CD8-positive, alpha-beta memory T cell (primary cell): ENCODE results near the gene PRSS33. TPM values are rescaled to one million over a fixed set of nuclear protein-coding genes. Genes with fewer than 3 reads are reported as not detected.
A peak's percentile ranks its signal among the peaks of the same experiment; 100 is the strongest.

Experiments used
- CTCF ChIA-PET: fragments of 350-600 bp; sonication (Branson Sonifier 250); formaldehyde crosslinking; loops from one replicate; lab custom pipeline; 2021; ENCODE audit warnings: antibody characterized with exemption; lab: Charles Lee
- POLR2A ChIA-PET: fragments of 350-600 bp; sonication (Branson Sonifier 250); formaldehyde crosslinking; loops from one replicate; lab custom pipeline; 2021; ENCODE audit warnings: antibody characterized with exemption; lab: Charles Lee
- DNase-seq, 5 donors: peaks; one replicate each; pipeline versions ENCODE4 v3.0.0 to v3.0.0-alpha.2; 2020 to 2022; ENCODE audit warnings: mixed read lengths in 1 of 5
- H3K27ac ChIP-seq: one replicate; pipeline ENCODE4 v1.7.0; 2013; ENCODE audit warnings: low read depth, mild to moderate bottlenecking, low read length, moderate library complexity
- H3K27me3 ChIP-seq: 2 replicates; pipeline ENCODE4 v1.7.0; 2013; ENCODE audit warnings: low read length, mild to moderate bottlenecking; ENCODE audit not compliant: insufficient read depth, poor library complexity, severe bottlenecking
- H3K36me3 ChIP-seq: 2 replicates; pipeline ENCODE4 v1.7.0; 2013; ENCODE audit warnings: mild to moderate bottlenecking, low read length, moderate library complexity; ENCODE audit not compliant: insufficient read depth
- H3K4me1 ChIP-seq: 2 replicates; pipeline ENCODE4 v1.7.0; 2013; ENCODE audit warnings: mild to moderate bottlenecking, low read length, moderate library complexity; ENCODE audit not compliant: insufficient read depth
- H3K4me3 ChIP-seq: 2 replicates; pipeline ENCODE4 v1.7.0; 2013; ENCODE audit warnings: mild to moderate bottlenecking, low read length
- H3K9me3 ChIP-seq: 2 replicates; pipeline ENCODE4 v1.7.0; 2013; ENCODE audit warnings: mild to moderate bottlenecking, low read length
- H3K27ac Mint-ChIP-seq, 8 donors: one replicate each; pipeline ENCODE4 v1.8.0; 2020 to 2021; ENCODE audit warnings: mixed read lengths in 8 of 8, mild to moderate bottlenecking in 6 of 8, inconsistent platforms in 3 of 8, moderate library complexity in 3 of 8
- H3K27me3 Mint-ChIP-seq, 2 donors: one replicate each; pipeline ENCODE4 v1.8.0; 2020 to 2021; ENCODE audit warnings: mixed read lengths in 2 of 2, mild to moderate bottlenecking in 1 of 2, moderate library complexity in 1 of 2
- H3K36me3 Mint-ChIP-seq, 3 donors: one replicate each; pipeline ENCODE4 v1.8.0; 2020 to 2021; ENCODE audit warnings: mixed read lengths in 3 of 3, inconsistent platforms in 1 of 3, mild to moderate bottlenecking in 1 of 3
- H3K4me1 Mint-ChIP-seq, 3 donors: one replicate each; pipeline ENCODE4 v1.8.0; 2020 to 2021; ENCODE audit warnings: mixed read lengths in 3 of 3, inconsistent platforms in 1 of 3, mild to moderate bottlenecking in 1 of 3
- H3K4me3 Mint-ChIP-seq, 7 donors: one replicate each; pipeline ENCODE4 v1.8.0; 2020 to 2021; ENCODE audit warnings: mixed read lengths in 7 of 7, mild to moderate bottlenecking in 6 of 7, moderate library complexity in 4 of 7, inconsistent platforms in 2 of 7
- H3K9me3 Mint-ChIP-seq, 5 donors: one replicate each; pipeline ENCODE4 v1.8.0; 2020 to 2022; ENCODE audit warnings: mixed read lengths in 5 of 5, mild to moderate bottlenecking in 3 of 5, moderate library complexity in 2 of 5, inconsistent platforms in 1 of 5
- polyA plus RNA-seq: library from polyadenylated mRNA; unstranded; fragments of 300-500 nt; fragmentation: Illumina TruSeq; gene quantifications from one replicate; pipeline ENCODE4 v1.2.3, GENCODE V29; 2021
- total RNA-seq, 2 experiments: library from RNA; stranded (reverse); gene quantifications; one replicate each; pipeline ENCODE4 v1.2.3, GENCODE V29; 2021

PRSS33 gene
- total and polyA plus RNA-seq, 3 experiments from 2014 or later = 0.15 to 0.22 TPM; not detected in 1

GRCh38 chr16:2776500-2777139 is 10.7 kb downstream of the PRSS33 start:
- peak overlapping the region; percentile 92 to 100 (median 94) for H3K27ac Mint-ChIP-seq
- CTCF ChIA-PET = interaction anchor here (1.4 to 1.9 kb wide), 2 partner anchors 91 to 92 kb away, joined by 4 to 6 read pairs; no protein-coding TSS in a partner anchor

GRCh38 chr16:2775765-2776499 is 11.4 kb downstream of the PRSS33 start:
- peaks cover 0 to 57% (median 6%) of the 10 kb centered on the region in 3 donors for H3K36me3 Mint-ChIP-seq
- peak overlapping the region; percentile 92 to 100 (median 94) for H3K27ac Mint-ChIP-seq
- Histone ChIP-seq H3K9me3 (no peaks in the 10 kb centered on the region), H3K4me3 (peak overlapping the region; percentile 81), H3K36me3 (peaks cover 30% of the 10 kb centered on the region), H3K27me3 (no peaks in the 10 kb centered on the region), H3K4me1 (peaks cover 32% of the 10 kb centered on the region), H3K27ac (peak overlapping the region; percentile 73)
- peak in 1 of 5 donors; percentile 30 for DNase-seq
- H3K9me3 Mint-ChIP-seq = no peaks in the 10 kb centered on the region
- peaks cover 26 to 70% (median 44%) of the 10 kb centered on the region in 3 donors for H3K4me1 Mint-ChIP-seq
- POLR2A ChIA-PET = interaction anchor here (1.1 to 3.8 kb wide), 3 partner anchors 19 to 103 kb away, joined by 5 to 55 read pairs (median 6); partner anchors contain the start of gene SRRM2
- H3K27me3 Mint-ChIP-seq = peaks cover 0 to 1% of the 10 kb centered on the region in 2 donors
- peak overlapping the region; percentile 91 to 98 (median 93) for H3K4me3 Mint-ChIP-seq
- CTCF ChIA-PET = interaction anchor here (1.9 kb wide), 1 partner anchor 92 kb away, joined by 6 read pairs; no protein-coding TSS in a partner anchor

More at GRCh38 chr16:2776500-2777139, 10.7 kb downstream of the PRSS33 start:
- Histone ChIP-seq H3K36me3 (peaks cover 24% of the 10 kb centered on the region), H3K4me3 (peak overlapping the region; percentile 81), H3K4me1 (peaks cover 32% of the 10 kb centered on the region), H3K27me3 (no peaks in the 10 kb centered on the region), H3K9me3 (no peaks in the 10 kb centered on the region), H3K27ac (peak overlapping the region; percentile 73)
- peaks cover 0 to 1% of the 10 kb centered on the region in 2 donors for H3K27me3 Mint-ChIP-seq
- peak overlapping the region; percentile 91 to 98 (median 93) for H3K4me3 Mint-ChIP-seq
- H3K4me1 Mint-ChIP-seq = peaks cover 26 to 65% (median 39%) of the 10 kb centered on the region in 3 donors
- peaks cover 0 to 50% (median 5%) of the 10 kb centered on the region in 3 donors for H3K36me3 Mint-ChIP-seq
- POLR2A ChIA-PET = interaction anchor here (1.1 to 3.8 kb wide), 3 partner anchors 20 to 103 kb away, joined by 5 to 55 read pairs (median 6); partner anchors contain the start of gene SRRM2
- no peaks in the 10 kb centered on the region for H3K9me3 Mint-ChIP-seq
- peak in 3 of 5 donors; percentile 29 to 46 (median 29) for DNase-seq

- peak in 1 of 5 donors; percentile 40 for DNase-seq
- peaks cover 32% of the 10 kb centered on the region for H3K4me1 ChIP-seq
- ChIA-PET POLR2A (interaction anchor here (3.8 kb wide), 1 partner anchor 23 kb away, joined by 55 read pairs; the partner anchor contains the start of gene SRRM2), CTCF (interaction anchor here (1.9 kb wide), 1 partner anchor 93 kb away, joined by 6 read pairs; no protein-coding TSS in a partner anchor)
- H3K27ac ChIP-seq = no peak overlapping the region
- H3K27me3 ChIP-seq = no peaks in the 10 kb centered on the region
- peaks cover 37% of the 10 kb centered on the region for H3K36me3 ChIP-seq
- H3K9me3 ChIP-seq = no peaks in the 10 kb centered on the region
- H3K27ac Mint-ChIP-seq = peak overlapping the region in 6 of 8 donors; percentile 23 to 100 (median 78)
- no peak overlapping the region for H3K4me3 ChIP-seq
- peaks cover 0 to 64% (median 6%) of the 10 kb centered on the region in 3 donors for H3K36me3 Mint-ChIP-seq
- peak overlapping the region; percentile 70 to 98 (median 93) for H3K4me3 Mint-ChIP-seq
- peaks cover 26 to 75% (median 46%) of the 10 kb centered on the region in 3 donors for H3K4me1 Mint-ChIP-seq
- no peaks in the 10 kb centered on the region for H3K9me3 Mint-ChIP-seq
- H3K27me3 Mint-ChIP-seq = peaks cover 0 to 1% of the 10 kb centered on the region in 2 donors
Observed at GRCh38 chr16:2775131-2775716, 12.1 kb downstream of the PRSS33 start.

- ChIA-PET POLR2A (interaction anchor here (1.0 kb wide), 1 partner anchor 92 kb away, joined by 3 read pairs; the partner anchor contains the start of gene KCTD5), CTCF (interaction anchor here (1.9 kb wide), 1 partner anchor 94 kb away, joined by 6 read pairs; no protein-coding TSS in a partner anchor)
- Mint-ChIP-seq H3K4me1 (peaks cover 30 to 77% (median 46%) of the 10 kb centered on the region in 3 donors), H3K36me3 (peaks cover 0 to 73% (median 9%) of the 10 kb centered on the region in 3 donors), H3K4me3 (peak overlapping the region in 3 of 7 donors; percentile 11 to 71 (median 32)), H3K27ac (peak overlapping the region in 5 of 8 donors; percentile 34 to 100 (median 63)), H3K9me3 (no peaks in the 10 kb centered on the region), H3K27me3 (peaks cover 0 to 1% of the 10 kb centered on the region in 2 donors)
- Histone ChIP-seq H3K4me1 (peaks cover 29% of the 10 kb centered on the region), H3K27ac (no peak overlapping the region), H3K4me3 (no peak overlapping the region), H3K27me3 (no peaks in the 10 kb centered on the region), H3K9me3 (no peaks in the 10 kb centered on the region), H3K36me3 (peaks cover 46% of the 10 kb centered on the region)
- peak in 1 of 5 donors; percentile 33 for DNase-seq
Observed at GRCh38 chr16:2774161-2774891, 13.0 kb downstream of the PRSS33 start.

- Histone ChIP-seq H3K4me1 (peaks cover 20% of the 10 kb centered on the region), H3K27ac (no peak overlapping the region), H3K4me3 (no peak overlapping the region), H3K9me3 (no peaks in the 10 kb centered on the region), H3K27me3 (no peaks in the 10 kb centered on the region), H3K36me3 (peaks cover 56% of the 10 kb centered on the region)
- peak overlapping the region in 1 of 7 donors; percentile 71 for H3K4me3 Mint-ChIP-seq
- peaks cover 0 to 82% (median 9%) of the 10 kb centered on the region in 3 donors for H3K36me3 Mint-ChIP-seq
- ChIA-PET CTCF (no interaction called here), POLR2A (interaction anchor here (0.5 to 1.0 kb wide), 3 partner anchors 14 to 91 kb away, joined by 3 read pairs; partner anchors contain the start of gene KCTD5)
- peak overlapping the region in 4 of 8 donors; percentile 17 to 100 (median 60) for H3K27ac Mint-ChIP-seq
- peaks cover 0 to 1% of the 10 kb centered on the region in 2 donors for H3K27me3 Mint-ChIP-seq
- no peaks in the 10 kb centered on the region for H3K9me3 Mint-ChIP-seq
- DNase-seq = peak in 1 of 5 donors; percentile 31
- peaks cover 25 to 68% (median 39%) of the 10 kb centered on the region in 3 donors for H3K4me1 Mint-ChIP-seq
Observed at GRCh38 chr16:2773188-2773968, 14.0 kb downstream of the PRSS33 start.

GRCh38 chr16:2771496-2772402 is 15.6 kb downstream of the PRSS33 start:
- Histone ChIP-seq H3K4me1 (peaks cover 17% of the 10 kb centered on the region), H3K4me3 (no peak overlapping the region), H3K9me3 (no peaks in the 10 kb centered on the region), H3K27me3 (no peaks in the 10 kb centered on the region), H3K27ac (no peak overlapping the region), H3K36me3 (peaks cover 72% of the 10 kb centered on the region)
- Mint-ChIP-seq H3K27ac (peak overlapping the region in 6 of 8 donors; percentile 47 to 100 (median 72)), H3K36me3 (peaks cover under 1 to 88% (median 13%) of the 10 kb centered on the region in 3 donors), H3K4me1 (peaks cover 21 to 61% (median 34%) of the 10 kb centered on the region in 3 donors), H3K27me3 (no peaks in the 10 kb centered on the region), H3K4me3 (peak overlapping the region in 2 of 7 donors; percentile 18 to 58), H3K9me3 (no peaks in the 10 kb centered on the region)
- CTCF ChIA-PET = interaction anchor here (1.5 kb wide), 1 partner anchor 96 kb away, joined by 6 read pairs; no protein-coding TSS in a partner anchor
- no peak for DNase-seq
- POLR2A ChIA-PET = interaction anchor here (1.3 kb wide), 1 partner anchor 18 kb away, joined by 5 read pairs; no protein-coding TSS in a partner anchor
